WERI-Rb-1 (cell line): Measurements from ENCODE around the gene KIAA1217.

Experiments
- DNase-seq: peaks from one replicate; pipeline ENCODE4 v3.0.0-alpha.2; 2020
- H3K27ac ChIP-seq: fragments of 250-450 bp; sonication (Bioruptor Pico); 2 replicates; pipeline ENCODE4 v1.5.1; 2020; ENCODE audit warnings: mild to moderate bottlenecking, moderate library complexity
- H3K27me3 ChIP-seq: fragments of 250-450 bp; sonication (Bioruptor Pico); 2 replicates; pipeline ENCODE4 v1.5.1; 2021; ENCODE audit warnings: mild to moderate bottlenecking, low read depth, moderate library complexity; ENCODE audit not compliant: insufficient read depth, severe bottlenecking
- H3K36me3 ChIP-seq: fragments of 250-450 bp; sonication (Bioruptor Pico); 2 replicates; pipeline ENCODE4 v1.5.1; 2020; ENCODE audit warnings: mild to moderate bottlenecking, moderate library complexity
- H3K4me3 ChIP-seq: 2 replicates; pipeline ENCODE4 v1.5.1; 2011; ENCODE audit warnings: low read depth, mild to moderate bottlenecking, control low read depth, low read length
- H3K9me3 ChIP-seq: fragments of 250-450 bp; sonication (Bioruptor Pico); 2 replicates; pipeline ENCODE4 v1.5.1; 2021; ENCODE audit warnings: mild to moderate bottlenecking, moderate library complexity; ENCODE audit not compliant: severe bottlenecking
- TF ChIP-seq, protein P1 (sequence below): IDR thresholded peaks from 2 replicates; pipeline ENCODE4 v1.5.1; 2011; ENCODE audit warnings: low read depth, mild to moderate bottlenecking, control low read depth, inconsistent platforms, low read length

The KIAA1217 gene

DNA sequence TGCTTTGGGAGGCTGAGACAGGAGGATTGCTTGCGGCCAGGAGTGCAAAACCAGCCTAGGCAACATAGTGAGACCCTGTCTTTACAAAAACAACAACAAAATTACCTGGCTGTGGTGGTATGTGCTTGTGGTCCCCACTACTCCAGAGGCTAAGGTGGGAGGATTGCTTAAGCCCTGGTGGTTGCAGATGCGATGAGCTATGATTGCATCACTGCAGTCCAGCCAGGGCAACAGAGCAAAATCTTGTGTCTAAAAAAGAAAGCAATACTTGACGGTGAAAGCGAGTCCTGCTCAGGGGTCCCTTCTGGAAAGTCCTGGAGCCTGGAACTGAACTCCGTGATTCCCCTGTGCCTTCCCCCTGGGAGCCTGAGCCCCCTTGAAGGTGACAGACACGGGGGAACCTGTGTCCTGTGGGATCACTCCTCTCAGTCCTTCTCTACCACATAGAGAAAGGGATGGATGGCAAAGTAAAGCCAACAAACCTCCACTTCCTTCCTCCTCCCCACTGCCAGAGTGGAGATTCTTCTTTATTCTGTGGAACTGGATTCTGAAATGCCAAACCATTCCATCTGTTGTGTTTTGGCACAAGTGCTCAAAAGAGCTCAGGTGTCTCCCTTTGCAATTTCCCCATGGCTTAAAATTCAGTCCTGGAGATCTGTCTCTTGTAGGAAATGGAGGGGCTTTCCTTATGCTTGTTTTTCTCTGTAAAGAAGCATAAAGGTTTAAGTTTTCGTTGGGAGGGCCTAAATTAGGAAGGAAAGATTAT lies 50.6 kb downstream of the KIAA1217 start:
- Histone ChIP-seq H3K27me3 (no peaks in the 10 kb centered on the region), H3K27ac (no peak overlapping the region), H3K9me3 (no peaks in the 10 kb centered on the region), H3K4me3 (no peak overlapping the region), H3K36me3 (no peaks in the 10 kb centered on the region)
- DNase-seq: no peak
- TF ChIP-seq, protein P1, sequence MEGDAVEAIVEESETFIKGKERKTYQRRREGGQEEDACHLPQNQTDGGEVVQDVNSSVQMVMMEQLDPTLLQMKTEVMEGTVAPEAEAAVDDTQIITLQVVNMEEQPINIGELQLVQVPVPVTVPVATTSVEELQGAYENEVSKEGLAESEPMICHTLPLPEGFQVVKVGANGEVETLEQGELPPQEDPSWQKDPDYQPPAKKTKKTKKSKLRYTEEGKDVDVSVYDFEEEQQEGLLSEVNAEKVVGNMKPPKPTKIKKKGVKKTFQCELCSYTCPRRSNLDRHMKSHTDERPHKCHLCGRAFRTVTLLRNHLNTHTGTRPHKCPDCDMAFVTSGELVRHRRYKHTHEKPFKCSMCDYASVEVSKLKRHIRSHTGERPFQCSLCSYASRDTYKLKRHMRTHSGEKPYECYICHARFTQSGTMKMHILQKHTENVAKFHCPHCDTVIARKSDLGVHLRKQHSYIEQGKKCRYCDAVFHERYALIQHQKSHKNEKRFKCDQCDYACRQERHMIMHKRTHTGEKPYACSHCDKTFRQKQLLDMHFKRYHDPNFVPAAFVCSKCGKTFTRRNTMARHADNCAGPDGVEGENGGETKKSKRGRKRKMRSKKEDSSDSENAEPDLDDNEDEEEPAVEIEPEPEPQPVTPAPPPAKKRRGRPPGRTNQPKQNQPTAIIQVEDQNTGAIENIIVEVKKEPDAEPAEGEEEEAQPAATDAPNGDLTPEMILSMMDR: no peak

DNA sequence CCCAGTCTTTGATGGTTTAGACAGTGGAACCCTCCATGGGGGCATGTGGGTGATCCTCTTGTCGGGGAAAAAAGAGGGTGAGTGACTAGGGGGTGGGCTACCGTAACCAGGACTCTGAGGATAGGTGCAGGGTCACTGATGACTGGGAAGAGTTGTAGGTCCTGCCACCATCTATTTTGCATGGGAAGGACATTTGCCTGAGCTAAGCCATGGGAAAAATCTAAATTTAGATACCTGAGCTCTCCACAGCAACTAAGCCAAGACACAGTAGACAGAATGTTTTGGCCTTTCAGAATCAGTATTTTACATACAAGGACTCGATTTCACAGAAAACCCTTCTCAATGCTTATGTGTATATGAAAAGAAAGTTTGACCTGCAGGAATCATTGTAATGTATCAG lies 52.7 kb downstream of the KIAA1217 start:
- Histone ChIP-seq H3K27me3 (no peaks in the 10 kb centered on the region), H3K4me3 (no peak overlapping the region), H3K9me3 (no peaks in the 10 kb centered on the region), H3K27ac (no peak overlapping the region), H3K36me3 (no peaks in the 10 kb centered on the region)
- TF ChIP-seq, protein P1: no peak
- DNase-seq: no peak

DNA sequence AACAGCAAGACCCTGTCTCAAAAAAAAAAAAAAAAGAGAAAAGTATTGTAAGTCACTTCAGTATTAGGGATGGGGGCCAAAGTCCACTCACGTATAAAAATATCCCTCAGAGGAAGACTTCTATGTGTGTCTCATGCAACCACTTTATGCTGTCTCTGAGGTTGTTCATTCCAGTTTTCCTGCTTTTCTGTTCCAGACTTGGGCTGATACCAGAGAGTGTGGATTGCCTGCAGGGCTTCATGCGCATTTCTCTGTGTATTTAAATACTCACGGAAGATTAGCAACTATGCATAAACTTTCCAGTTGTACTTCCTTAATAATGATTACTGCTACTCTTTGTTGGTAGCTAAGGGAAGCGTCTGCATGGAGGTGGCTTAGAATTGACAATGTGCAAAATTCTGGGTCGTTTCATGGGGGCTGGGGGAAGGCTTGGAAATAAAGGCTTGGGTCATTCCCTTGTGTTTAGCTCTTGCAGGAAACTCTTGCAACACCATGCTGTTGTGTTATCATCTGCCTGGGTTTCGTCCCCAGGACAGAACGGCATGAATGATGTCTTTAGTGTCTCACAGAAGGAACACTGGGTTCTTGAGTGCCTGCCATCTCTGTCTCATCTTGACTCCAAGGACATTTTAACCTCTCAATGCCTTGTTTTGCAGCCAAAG lies 54.1 kb downstream of the KIAA1217 start:
- Histone ChIP-seq H3K4me3 (no peak overlapping the region), H3K36me3 (no peaks in the 10 kb centered on the region), H3K27ac (no peak overlapping the region), H3K9me3 (no peaks in the 10 kb centered on the region), H3K27me3 (no peaks in the 10 kb centered on the region)
- TF ChIP-seq, protein P1: no peak
- no peak for DNase-seq

DNA sequence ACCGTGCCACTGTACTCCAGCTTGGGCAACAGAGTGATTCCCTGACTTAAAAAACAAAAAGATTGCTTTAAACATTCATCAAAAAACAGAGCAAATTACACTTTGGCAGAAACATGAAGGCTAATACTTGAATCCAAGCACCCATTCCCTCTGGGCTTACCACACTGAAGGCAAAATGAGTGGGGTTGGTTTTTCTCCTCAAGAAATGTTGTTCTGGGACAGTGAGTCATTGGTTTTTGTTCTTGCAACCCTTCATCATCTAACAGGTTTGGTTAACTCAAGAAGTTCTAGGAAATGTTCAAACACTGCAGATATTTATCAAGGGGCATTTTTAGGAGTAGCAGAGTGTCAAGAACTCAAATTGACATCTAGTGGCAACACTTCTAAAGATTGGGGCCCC lies 60.5 kb downstream of the KIAA1217 start:
- Histone ChIP-seq H3K9me3 (no peaks in the 10 kb centered on the region), H3K4me3 (no peak overlapping the region), H3K36me3 (no peaks in the 10 kb centered on the region), H3K27me3 (no peaks in the 10 kb centered on the region), H3K27ac (no peak overlapping the region)
- TF ChIP-seq, protein P1: no peak
- DNase-seq: no peak

DNA sequence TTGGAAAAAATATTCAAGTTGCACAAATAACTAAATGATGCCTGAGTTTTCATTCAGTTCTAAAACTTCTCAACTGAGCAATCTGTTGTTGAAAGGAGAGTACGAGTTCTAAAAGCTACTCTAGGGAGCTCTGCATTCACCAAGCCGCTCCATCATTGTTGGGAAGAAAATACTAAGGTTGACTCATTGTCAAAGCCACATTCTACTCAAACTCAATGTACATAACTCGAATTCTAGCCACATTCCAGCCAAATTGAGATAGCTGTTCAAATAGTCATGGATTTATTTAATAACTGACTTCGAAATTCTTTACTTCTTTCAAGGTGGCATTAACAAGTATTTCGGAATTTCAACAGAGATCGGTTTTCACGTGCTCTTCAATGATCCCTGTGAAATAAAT lies 63.4 kb downstream of the KIAA1217 start:
- H3K4me3 ChIP-seq: no peak overlapping the region
- H3K36me3 ChIP-seq: no peaks in the 10 kb centered on the region
- no peaks in the 10 kb centered on the region for H3K9me3 ChIP-seq
- H3K27ac ChIP-seq: no peak overlapping the region
- no peak for DNase-seq
- TF ChIP-seq, protein P1: no peak
- no peaks in the 10 kb centered on the region for H3K27me3 ChIP-seq
